HG02970 (cell line): Measurements from ENCODE around the gene GADL1.

ENCODE experiments used
- ATAC-seq: cut with Tn5 transposase; IDR thresholded peaks from one replicate; pipeline ENCODE4 v1.9.1; 2021; ENCODE audit warnings: mild to moderate bottlenecking, moderate library complexity, moderate number of reproducible peaks; ENCODE audit not compliant: unreplicated experiment, low FRiP score

GADL1 gene, protein sequence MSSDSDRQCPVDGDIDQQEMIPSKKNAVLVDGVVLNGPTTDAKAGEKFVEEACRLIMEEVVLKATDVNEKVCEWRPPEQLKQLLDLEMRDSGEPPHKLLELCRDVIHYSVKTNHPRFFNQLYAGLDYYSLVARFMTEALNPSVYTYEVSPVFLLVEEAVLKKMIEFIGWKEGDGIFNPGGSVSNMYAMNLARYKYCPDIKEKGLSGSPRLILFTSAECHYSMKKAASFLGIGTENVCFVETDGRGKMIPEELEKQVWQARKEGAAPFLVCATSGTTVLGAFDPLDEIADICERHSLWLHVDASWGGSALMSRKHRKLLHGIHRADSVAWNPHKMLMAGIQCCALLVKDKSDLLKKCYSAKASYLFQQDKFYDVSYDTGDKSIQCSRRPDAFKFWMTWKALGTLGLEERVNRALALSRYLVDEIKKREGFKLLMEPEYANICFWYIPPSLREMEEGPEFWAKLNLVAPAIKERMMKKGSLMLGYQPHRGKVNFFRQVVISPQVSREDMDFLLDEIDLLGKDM

DNA sequence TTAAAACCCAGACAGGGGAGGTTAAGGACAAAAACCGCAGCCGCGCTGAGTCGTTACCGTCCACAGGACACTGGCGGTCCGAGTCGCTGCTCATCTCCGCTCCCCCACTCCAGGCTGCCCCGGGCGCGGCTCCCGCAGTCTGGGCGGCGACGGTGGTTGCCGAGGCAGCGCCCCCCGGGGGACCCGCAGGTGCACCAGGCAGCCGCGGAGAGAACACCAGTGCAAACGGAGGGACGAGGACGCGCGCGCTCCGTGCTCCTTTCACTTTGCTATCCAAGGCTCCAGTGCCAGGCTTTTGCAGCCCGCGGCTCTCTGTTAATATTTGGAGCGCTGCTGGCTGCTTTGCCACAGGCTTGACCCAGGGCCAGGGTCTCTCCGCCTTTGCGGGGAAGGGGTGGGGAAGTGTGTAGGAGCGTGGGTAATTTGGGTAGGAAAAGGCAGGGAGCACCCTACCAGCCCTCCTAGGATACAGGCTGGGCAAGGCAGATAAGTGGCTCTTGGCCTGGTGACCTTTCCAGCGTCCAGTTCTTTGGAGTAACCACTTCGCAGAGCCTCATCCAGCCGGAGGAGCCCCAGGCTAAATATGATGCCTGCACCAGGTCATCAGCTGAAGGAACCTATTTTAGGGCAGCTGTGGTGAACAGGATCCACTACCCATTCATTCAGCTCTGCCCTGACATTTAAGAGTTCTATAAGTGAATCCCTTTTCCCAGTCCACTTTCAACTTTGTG, at the start of gene GADL1:
Gene GADL1 (minus strand): TSS at position 141 of the 731 bp plus-strand sequence. CDS start 47 bp downstream, at position 94.
- no peak for ATAC-seq

DNA sequence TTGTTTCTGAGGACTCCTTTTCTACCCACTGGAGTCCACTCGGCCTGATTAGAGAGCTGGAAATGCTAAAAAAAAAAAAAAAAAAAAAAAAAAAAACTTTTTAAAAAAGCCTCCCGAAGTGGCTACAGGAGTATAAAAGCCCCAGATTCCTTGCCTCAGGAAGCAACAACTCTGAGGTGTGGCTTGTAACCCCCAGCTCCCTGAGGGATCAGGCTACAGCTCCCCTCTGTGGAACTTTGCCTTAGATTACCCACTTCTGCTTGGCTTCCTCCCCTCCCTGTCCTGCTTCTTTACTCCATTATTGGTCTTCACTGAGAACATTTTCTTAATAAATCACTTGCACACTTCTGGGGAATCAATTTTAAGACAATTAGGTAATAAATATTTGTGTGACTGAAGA, 49.7 kb upstream of the GADL1 start:
- ATAC-seq: no peak

DNA sequence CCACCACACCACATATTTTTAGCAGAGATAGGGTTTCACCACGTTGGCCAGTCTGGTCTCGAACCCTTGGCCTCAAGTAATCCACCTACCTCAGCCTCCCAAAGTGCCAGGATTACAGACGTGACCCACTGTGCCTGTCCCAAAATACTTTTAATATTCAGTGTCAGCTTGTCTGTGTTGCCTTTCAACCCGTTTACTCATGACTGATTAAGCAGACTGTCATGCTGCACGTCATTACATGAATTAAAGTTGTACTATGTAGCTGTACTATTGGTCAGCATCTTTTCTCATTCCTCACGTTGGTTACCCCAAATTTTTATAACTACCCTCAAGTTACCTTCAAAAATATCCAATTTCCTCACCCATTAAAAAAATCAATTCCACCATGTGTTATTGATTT, 48.7 kb upstream of the GADL1 start:
- no peak for ATAC-seq

DNA sequence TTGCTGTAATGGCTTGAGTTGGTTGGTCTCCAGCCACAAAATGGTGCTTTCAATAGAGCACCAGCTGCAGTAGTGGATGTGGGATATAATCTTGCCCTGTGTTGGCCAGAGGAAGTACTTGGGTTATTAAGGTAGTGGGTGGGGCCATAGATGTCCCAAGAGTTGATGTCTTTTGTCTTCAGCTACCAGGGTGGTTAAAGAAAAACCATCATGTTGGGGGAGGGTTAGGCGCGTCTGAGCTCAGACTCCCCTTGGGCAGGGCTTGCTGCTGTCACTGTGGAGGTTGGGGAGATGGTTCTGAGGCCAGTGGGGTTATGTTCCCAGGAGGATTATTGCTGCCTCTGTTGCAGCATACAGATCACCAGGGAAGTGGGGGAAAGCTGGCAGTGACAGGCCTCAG, 46.9 kb upstream of the GADL1 start:
- ATAC-seq: no peak

DNA sequence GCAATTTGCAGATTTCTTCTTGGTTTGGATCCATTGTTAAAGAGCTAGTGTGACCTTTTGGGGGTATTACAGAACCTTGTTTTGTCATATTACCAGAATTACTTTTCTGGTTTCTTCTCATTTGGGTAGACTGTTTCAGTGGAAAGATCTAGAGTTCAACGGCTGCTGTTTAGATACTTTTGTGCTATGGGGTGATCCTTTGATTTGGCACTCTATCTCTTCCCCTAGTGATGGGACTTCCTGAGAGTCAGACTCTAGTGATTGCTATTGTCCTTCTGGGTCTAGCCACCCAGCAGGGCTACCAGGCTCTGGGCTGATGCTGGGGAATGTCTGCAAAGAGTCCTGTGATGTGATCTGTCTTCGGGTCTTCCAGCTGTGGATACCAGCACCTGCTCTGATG, 46.3 kb upstream of the GADL1 start:
- no peak for ATAC-seq

DNA sequence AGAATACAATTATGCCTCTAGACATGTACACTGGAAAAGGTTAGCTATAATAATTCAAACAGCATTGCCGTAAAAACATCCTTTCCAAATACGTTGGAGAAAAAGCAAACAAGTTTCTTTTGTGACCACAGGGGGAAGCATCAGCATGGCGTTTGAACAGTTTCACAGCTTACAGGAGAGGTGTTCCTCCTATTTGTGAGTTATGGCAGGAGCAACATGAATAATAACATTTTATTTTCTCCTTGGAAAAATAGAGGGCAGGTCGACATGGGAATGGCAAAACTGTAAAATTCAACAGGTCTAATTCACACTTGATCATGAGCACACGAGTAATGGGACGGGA, 39.7 kb upstream of the GADL1 start:
- no peak for ATAC-seq

DNA sequence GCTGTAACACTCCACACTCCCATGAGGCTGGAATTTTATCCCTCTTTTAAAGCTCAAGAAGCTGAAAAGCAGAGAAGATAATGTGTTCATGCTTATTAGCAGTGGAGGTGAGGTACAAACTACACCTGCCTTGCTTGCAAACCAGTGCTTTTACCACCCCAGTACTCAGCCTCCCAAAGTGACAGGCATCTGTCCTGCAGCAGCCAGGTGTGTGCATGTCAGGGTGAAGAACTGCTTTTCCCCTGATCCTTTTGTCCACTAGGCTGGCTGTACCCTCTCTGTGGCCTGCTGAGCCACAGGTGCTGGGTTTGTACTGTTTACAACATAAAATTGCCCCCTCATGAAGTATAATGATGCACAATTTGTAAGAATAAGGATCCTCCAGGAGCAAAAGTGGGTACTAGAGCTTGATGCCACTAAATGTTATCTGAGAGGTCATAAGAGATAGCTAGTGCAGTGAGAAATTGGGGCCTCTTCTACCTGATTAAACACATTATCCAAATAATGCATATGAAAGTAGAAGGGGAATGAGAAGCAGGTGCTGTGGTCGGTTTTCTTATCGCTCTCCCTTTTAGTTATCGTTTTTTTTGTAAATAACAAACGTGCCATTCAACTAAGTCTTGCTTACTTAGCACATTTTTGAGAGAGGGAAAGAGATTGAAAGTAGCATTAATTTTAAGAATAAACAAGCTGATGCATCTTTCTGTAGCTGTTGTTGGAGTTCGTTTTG, 39.2 kb upstream of the GADL1 start:
- no peak for ATAC-seq

DNA sequence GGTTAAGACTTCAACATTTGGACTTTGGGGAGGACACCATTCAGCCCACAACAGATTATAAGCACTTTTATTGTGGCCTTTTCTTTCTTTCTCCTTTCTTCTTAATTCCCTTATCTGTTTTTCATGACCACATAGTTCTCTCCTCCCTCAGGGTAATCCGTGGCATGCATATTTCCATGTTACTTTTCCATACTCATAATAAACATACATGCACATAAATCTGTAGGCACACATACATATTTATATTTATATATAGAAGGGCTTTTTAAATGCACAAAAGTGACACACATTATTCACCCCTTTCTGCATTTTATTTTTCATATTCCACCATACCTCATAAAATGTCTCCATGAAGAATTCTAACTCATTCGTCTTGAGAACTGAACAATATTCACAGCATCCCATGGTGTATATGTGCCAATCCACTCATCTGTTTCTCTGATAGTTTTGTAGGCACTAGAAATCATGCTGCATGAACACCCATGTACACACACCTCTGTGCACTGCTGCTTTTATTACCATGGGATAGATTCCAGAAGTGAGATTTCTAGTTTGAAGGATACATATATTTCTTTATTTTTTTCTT, 38.1 kb upstream of the GADL1 start:
- no peak for ATAC-seq

DNA sequence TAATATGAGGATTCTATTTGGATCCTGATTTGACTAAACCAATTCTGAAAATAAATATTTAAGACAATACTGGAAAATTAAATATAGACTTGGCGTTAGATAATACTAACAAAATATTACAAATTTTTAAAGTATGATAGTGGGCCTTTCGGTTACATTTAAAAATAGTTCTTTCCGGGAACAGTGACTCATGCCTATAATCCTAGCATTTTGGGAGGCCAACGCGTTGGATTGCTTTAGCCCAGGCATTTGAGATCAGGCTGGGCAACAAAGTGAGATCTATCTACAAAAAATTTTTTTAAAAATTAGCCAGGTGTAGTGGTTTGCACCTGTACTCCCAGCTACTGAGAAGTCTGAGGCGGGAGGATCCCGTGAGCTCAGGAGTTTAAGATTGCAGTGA, 30.3 kb upstream of the GADL1 start:
- ATAC-seq: no peak

DNA sequence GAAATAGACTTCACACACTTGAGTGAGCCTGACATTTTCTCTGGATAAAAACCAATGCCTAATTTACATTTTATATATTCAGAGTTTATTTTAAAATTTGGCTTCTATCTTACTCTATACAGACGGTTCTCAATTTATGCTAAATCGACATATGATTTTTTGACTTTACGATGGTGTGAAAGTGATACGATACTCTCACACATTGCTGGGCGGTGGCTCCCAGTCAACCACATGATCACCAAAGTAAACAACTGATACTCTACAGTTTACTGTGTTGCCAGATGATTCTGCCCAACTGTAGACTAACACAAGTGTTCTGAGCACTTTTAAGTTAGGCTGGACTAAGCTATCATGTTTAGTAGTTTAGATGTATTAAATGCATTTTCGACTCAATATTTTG, 25.1 kb upstream of the GADL1 start:
- ATAC-seq: no peak

DNA sequence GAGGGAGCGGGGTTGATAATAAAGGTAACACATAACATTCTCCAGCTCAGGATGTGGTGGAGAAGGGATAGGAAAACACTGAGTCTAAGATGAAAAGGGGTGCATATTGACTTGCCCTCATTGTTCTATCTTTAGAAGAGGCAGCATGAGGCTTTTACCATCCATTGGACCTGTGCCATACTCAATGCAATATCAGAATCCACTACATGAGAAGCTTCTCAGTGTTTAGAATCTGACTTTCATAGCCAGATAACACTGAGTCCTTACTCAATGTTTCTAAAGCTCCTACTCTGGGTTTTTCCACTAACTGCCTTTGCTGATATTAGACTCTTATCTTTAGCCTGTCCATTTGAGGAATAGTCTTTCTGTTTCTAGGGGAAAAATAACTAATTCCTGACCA, 24.3 kb upstream of the GADL1 start:
- no peak for ATAC-seq

DNA sequence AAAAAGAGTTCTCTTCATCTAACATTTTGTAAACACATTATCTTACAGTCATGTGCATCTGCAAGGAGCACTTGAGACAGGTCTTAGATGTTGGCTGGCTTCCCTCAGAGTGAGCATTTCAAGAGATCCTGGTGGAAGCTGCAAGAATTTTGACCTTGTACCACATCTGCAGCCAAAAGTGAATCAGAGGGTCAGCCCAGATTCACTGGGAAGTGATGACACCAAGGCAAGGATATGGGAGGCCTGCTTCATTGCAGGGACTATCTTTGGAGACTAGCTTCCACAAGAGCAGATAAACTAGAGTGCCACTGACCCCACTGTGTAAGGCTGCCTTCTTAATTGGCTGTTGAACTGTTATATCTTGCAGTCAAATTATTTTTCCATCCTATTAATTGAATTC, 21.3 kb upstream of the GADL1 start:
- no peak for ATAC-seq

DNA sequence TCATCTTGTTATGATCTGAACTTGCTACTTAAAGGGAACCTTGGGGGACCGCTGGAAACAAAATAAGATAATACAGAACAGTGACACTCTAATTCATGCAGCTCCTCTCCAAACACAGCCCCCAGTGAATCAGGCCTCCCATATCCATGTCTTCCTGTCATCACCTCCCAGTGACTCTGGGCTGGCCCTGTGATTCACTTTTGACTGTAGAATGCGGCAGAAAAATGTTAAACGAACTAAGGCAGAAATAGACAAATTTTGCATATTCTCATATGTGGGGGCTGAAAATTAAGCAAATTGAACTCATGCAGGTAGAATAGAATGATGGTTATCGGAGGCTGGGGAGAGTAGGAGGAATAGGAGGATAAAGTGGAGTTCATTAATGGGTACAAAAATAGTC, 20.2 kb upstream of the GADL1 start:
- no peak for ATAC-seq

DNA sequence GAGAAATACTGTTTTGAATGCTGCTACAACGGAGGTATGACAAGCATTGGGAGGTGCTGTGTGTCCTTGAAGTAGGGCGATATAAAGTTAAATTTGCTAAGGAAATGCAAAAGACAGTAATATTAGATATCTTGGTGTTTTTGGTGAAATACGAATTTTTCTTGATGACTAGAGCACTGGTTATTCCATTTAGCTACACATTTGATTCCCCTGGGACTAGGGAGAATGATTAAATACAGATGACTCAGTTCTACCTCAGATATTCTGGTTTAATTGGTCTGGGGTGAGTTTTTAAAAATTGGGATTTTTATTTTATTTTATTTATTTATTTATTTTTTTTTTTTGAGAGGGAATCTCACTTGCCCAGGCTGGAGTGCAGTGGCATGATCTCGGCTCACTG, 18.7 kb upstream of the GADL1 start:
- ATAC-seq: no peak

DNA sequence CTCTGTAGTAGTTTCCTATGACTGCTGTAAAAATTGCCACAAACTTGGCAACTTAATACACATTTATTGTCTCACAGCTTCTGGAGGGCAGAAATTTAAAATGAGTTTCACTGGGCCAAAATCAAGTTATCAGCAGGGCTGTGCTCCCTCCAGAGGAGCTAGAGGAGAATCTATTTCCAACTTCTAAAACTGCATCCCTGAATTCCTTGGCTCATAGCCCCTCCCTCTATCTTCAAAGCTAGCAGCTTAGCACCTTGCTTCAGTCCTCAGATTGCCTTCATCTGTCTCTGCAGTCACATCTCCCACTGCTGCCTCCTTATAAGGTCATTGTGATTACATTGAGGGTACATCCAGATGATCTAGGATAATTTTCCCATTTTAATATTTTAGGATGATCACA, 17.8 kb upstream of the GADL1 start:
- ATAC-seq: no peak

DNA sequence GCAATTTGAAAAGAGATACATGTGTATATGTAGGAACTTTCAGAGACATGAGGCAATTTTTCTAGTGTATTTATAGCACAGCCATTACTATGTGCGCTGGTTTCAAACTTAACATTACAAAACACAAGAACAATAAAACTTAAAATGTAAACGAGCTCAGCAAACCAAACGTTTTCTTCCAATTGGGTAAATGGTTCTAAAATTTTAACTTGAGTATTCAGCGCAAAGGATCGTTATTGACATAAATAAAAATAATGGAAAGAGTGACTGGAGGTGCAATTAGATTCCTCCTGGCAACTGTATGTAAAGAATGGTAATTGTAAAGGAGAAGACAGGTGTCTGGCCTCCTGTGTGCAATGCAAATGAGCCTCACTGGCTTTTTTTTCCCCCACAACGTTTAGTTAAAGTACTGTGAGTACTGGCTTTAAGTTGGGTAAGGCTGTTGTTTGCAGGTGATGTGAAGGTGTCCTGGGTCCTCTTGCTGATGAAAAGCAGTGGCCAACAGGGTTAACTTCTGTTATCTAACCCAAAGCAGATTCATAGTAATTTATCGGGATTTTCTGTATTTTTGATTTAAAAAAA, 14.1 kb upstream of the GADL1 start:
- no peak for ATAC-seq

DNA sequence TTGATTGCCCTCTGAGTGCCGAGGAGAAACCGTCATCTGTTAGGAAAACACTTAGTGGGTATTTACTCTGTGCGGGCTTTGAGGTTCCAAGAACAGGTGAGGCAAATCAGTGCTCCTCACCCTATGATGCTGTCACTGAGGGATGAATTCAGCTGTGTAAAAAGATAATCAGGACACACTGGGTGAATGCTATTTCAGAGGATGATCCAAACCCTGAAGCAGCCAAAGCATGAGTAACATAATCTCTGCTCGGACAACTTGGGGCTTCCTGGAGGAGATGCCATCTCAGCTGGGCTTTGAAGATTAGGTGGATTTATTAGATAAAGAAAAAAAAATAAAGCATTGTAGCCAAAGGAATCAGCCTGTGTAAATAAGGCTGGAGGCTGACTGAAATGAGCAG, 10.5 kb upstream of the GADL1 start:
- ATAC-seq: no peak

DNA sequence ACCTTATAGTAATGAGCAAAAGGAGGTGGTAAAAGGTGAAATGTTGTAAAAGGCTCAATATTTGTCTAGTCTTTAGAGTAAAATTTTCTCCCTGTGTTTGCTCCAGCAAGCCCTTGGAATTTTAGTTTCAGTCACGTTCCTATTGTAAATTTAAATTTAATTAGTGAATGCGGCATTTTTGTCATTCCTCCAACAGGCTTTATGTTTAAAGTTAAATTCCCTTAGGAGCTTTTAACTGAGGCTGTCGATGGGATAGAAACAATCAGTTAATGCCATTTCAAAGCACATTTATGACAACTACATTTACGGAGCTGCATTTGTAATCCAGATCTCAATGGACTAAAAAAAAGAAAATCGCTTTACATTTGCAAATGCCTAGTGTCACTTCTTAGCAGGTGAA, 868 bp upstream of the GADL1 start:
- no peak for ATAC-seq

DNA sequence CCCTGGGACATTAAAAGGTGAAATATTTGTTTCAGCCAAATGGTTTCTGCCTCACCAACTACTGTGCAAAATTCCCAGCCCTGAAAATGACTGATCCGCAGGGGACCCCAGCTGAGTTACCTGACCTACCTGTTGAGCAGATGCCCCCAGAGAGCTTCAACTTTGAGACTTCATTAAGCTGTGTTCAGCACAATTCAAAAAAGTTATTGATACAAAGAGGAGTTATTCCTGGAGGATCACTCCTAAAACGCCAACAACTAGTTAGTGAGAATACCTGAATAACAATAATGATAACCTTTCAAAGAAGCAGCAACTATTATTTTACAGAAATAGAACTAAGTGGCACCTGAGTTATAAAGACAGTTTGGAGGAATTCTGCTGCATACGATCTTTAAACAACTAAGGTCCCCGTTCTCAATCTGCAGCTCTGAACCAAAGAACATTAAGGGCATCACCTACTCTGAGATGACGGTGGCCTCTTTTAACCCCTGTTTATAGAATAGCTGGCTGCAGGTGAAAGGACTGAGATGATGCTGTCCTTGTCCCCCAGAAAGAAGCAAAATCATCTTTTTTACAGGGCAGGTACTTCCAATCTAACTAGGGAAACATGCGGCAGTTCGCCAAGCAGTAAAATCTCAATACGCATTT, 659 bp downstream of the GADL1 start:
- ATAC-seq: no peak

DNA sequence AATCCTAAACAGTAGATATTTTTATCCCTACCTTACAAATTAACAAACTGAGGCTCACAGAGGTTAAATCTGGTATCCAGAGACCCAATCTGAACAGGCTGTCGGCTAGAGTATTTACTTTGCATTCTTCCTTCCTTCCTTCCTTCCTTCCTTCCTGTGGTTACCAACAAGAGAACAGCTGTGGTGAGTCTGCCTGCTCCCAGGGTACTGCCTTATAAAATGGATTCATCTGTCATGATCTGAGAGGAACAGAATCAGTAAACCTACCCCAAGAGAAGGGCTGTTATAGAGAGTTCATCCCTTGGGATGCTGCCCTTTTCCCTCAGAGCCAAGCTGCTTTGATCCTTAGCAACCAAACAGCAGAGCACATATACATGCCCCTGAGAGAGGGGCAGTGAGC, 3.6 kb downstream of the GADL1 start:
- no peak for ATAC-seq
